ENCODE measurements around the gene FBXL19.

The FBXL19 gene

GRCh38 chr16:30896889-30897733, 26.3 kb upstream of the FBXL19 start:
- Histone ChIP-seq H3K27me3 (ENCODE audit: control insufficient read depth, insufficient read depth, low read length) (peaks cover 25% of the 10 kb centered on the region), H3K27ac (ENCODE audit: low read length) (peak overlapping the region; percentile 21), H3K9ac (ENCODE audit: low read length) (peak overlapping the region; percentile 56)

GRCh38 chr16:30899794-30900193, 23.6 kb upstream of the FBXL19 start:
- no peak overlapping the region for H3K9ac ChIP-seq (ENCODE audit: low read length)
- no peak overlapping the region for H3K27ac ChIP-seq (ENCODE audit: low read length)
- H3K4me1 ChIP-seq (ENCODE audit: control insufficient read depth, low read depth, low read length) = peaks cover 7% of the 10 kb centered on the region
- H3K27me3 ChIP-seq (ENCODE audit: control insufficient read depth, insufficient read depth, low read length) = peaks cover 18% of the 10 kb centered on the region
- no peaks in the 10 kb centered on the region for H3K9me3 ChIP-seq (ENCODE audit: control insufficient read depth, low read depth, low read length)
- H3K4me3 ChIP-seq (ENCODE audit: low read length) = no peak overlapping the region
- H3K36me3 ChIP-seq (ENCODE audit: control insufficient read depth, low read depth, low read length) = no peaks in the 10 kb centered on the region

More at GRCh38 chr16:30896889-30897733, 26.3 kb upstream of the FBXL19 start:
- H3K4me1 ChIP-seq (ENCODE audit: control insufficient read depth, low read depth, low read length) = peaks cover 11% of the 10 kb centered on the region
- no peaks in the 10 kb centered on the region for H3K36me3 ChIP-seq (ENCODE audit: control insufficient read depth, low read depth, low read length)
- H3K4me3 ChIP-seq (ENCODE audit: low read length) = peak overlapping the region; percentile 72
- H3K9me3 ChIP-seq (ENCODE audit: control insufficient read depth, low read depth, low read length) = no peaks in the 10 kb centered on the region

GRCh38 chr16:30900588-30900987, 22.8 kb upstream of the FBXL19 start:
- peaks cover 12% of the 10 kb centered on the region for H3K27me3 ChIP-seq (ENCODE audit: control insufficient read depth, insufficient read depth, low read length)
- peaks cover 7% of the 10 kb centered on the region for H3K4me1 ChIP-seq (ENCODE audit: control insufficient read depth, low read depth, low read length)
- no peak overlapping the region for H3K27ac ChIP-seq (ENCODE audit: low read length)
- H3K9ac ChIP-seq (ENCODE audit: low read length) = no peak overlapping the region
- no peaks in the 10 kb centered on the region for H3K9me3 ChIP-seq (ENCODE audit: control insufficient read depth, low read depth, low read length)
- H3K36me3 ChIP-seq (ENCODE audit: control insufficient read depth, low read depth, low read length) = no peaks in the 10 kb centered on the region
- no peak overlapping the region for H3K4me3 ChIP-seq (ENCODE audit: low read length)

DNA sequence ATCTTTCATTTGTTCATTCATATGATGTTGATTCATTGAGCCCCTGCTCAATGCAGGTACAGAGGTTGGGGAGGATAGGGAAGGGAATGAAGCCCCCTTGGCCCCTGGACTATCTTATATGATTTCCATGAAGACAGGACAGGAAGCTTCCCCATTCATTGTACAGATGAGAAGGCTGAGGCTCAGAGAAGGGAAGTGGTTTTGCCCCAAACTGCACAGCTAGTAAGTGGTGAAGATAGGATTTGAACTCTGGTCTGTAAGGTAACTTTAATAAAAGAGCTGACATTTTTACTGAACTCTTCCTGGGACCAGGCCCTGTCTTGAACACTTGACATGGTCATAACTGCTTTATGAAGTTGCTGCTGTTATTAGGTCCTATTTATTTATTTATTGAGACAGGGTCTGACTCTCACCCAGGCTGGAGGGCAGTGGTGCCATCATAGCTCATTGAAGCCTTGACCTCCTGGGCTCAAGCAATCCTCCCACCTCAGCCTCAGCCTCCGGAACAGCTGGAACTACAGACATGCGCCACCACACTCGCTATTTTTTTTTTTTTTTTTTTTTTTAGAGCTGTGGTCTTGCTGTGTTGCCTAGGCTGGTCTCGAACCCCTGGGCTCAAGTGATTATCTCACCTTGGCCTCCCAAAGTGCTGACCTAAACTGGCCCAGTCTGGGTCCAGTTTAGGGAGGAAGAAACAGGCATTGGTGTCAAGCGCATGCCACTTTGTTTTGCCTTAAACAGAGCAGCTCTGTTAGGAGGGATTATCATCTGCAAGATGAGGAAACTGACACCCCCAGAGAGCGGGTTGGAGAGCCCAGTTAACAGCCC, 22.0 kb upstream of the FBXL19 start:
- H3K4me3 ChIP-seq (ENCODE audit: low read length) = peak overlapping the region; percentile 42
- H3K4me1 ChIP-seq (ENCODE audit: control insufficient read depth, low read depth, low read length) = no peaks in the 10 kb centered on the region
- no peak overlapping the region for H3K27ac ChIP-seq (ENCODE audit: low read length)
- no peak overlapping the region for H3K9ac ChIP-seq (ENCODE audit: low read length)
- no peaks in the 10 kb centered on the region for H3K9me3 ChIP-seq (ENCODE audit: control insufficient read depth, low read depth, low read length)
- H3K36me3 ChIP-seq (ENCODE audit: control insufficient read depth, low read depth, low read length) = no peaks in the 10 kb centered on the region
- H3K27me3 ChIP-seq (ENCODE audit: control insufficient read depth, insufficient read depth, low read length) = peaks cover 12% of the 10 kb centered on the region

- peak overlapping the region; percentile 56 for H3K9ac ChIP-seq (ENCODE audit: low read length)
- peaks cover 12% of the 10 kb centered on the region for H3K27me3 ChIP-seq (ENCODE audit: control insufficient read depth, insufficient read depth, low read length)
- H3K4me1 ChIP-seq (ENCODE audit: control insufficient read depth, low read depth, low read length) = no peaks in the 10 kb centered on the region
- H3K36me3 ChIP-seq (ENCODE audit: control insufficient read depth, low read depth, low read length) = no peaks in the 10 kb centered on the region
- H3K4me3 ChIP-seq (ENCODE audit: low read length) = peak overlapping the region; percentile 50
- H3K27ac ChIP-seq (ENCODE audit: low read length) = no peak overlapping the region
- H3K9me3 ChIP-seq (ENCODE audit: control insufficient read depth, low read depth, low read length) = no peaks in the 10 kb centered on the region
Observed at GRCh38 chr16:30902029-30902972, 21.1 kb upstream of the FBXL19 start.

GRCh38 chr16:30903002-30903401, 20.4 kb upstream of the FBXL19 start:
- Histone ChIP-seq H3K27me3 (ENCODE audit: control insufficient read depth, insufficient read depth, low read length) (peaks cover 12% of the 10 kb centered on the region), H3K4me1 (ENCODE audit: control insufficient read depth, low read depth, low read length) (no peaks in the 10 kb centered on the region), H3K36me3 (ENCODE audit: control insufficient read depth, low read depth, low read length) (no peaks in the 10 kb centered on the region), H3K9ac (ENCODE audit: low read length) (no peak overlapping the region), H3K4me3 (ENCODE audit: low read length) (peak overlapping the region; percentile 50), H3K27ac (ENCODE audit: low read length) (no peak overlapping the region), H3K9me3 (ENCODE audit: control insufficient read depth, low read depth, low read length) (no peaks in the 10 kb centered on the region)

GRCh38 chr16:30903596-30903995, 19.8 kb upstream of the FBXL19 start:
- no peak overlapping the region for H3K9ac ChIP-seq (ENCODE audit: low read length)
- no peak overlapping the region for H3K4me3 ChIP-seq (ENCODE audit: low read length)
- no peaks in the 10 kb centered on the region for H3K36me3 ChIP-seq (ENCODE audit: control insufficient read depth, low read depth, low read length)
- H3K27ac ChIP-seq (ENCODE audit: low read length) = no peak overlapping the region
- peaks cover 12% of the 10 kb centered on the region for H3K27me3 ChIP-seq (ENCODE audit: control insufficient read depth, insufficient read depth, low read length)
- no peaks in the 10 kb centered on the region for H3K4me1 ChIP-seq (ENCODE audit: control insufficient read depth, low read depth, low read length)
- H3K9me3 ChIP-seq (ENCODE audit: control insufficient read depth, low read depth, low read length) = no peaks in the 10 kb centered on the region

- Histone ChIP-seq H3K27ac (ENCODE audit: low read length) (no peak overlapping the region), H3K4me1 (ENCODE audit: control insufficient read depth, low read depth, low read length) (no peaks in the 10 kb centered on the region), H3K27me3 (ENCODE audit: control insufficient read depth, insufficient read depth, low read length) (peaks cover 12% of the 10 kb centered on the region), H3K9ac (ENCODE audit: low read length) (no peak overlapping the region), H3K4me3 (ENCODE audit: low read length) (no peak overlapping the region), H3K9me3 (ENCODE audit: control insufficient read depth, low read depth, low read length) (no peaks in the 10 kb centered on the region), H3K36me3 (ENCODE audit: control insufficient read depth, low read depth, low read length) (no peaks in the 10 kb centered on the region)
Observed at GRCh38 chr16:30904114-30904780, 19.1 kb upstream of the FBXL19 start.

GRCh38 chr16:30907064-30907463, 16.3 kb upstream of the FBXL19 start:
- H3K4me3 ChIP-seq (ENCODE audit: low read length) = no peak overlapping the region
- no peaks in the 10 kb centered on the region for H3K36me3 ChIP-seq (ENCODE audit: control insufficient read depth, low read depth, low read length)
- no peaks in the 10 kb centered on the region for H3K27me3 ChIP-seq (ENCODE audit: control insufficient read depth, insufficient read depth, low read length)
- H3K4me1 ChIP-seq (ENCODE audit: control insufficient read depth, low read depth, low read length) = peaks cover 11% of the 10 kb centered on the region
- no peak overlapping the region for H3K27ac ChIP-seq (ENCODE audit: low read length)
- no peaks in the 10 kb centered on the region for H3K9me3 ChIP-seq (ENCODE audit: control insufficient read depth, low read depth, low read length)
- H3K9ac ChIP-seq (ENCODE audit: low read length) = no peak overlapping the region

GRCh38 chr16:30910427-30911029, 12.8 kb upstream of the FBXL19 start:
- Histone ChIP-seq H3K27me3 (ENCODE audit: control insufficient read depth, insufficient read depth, low read length) (no peaks in the 10 kb centered on the region), H3K27ac (ENCODE audit: low read length) (no peak overlapping the region), H3K4me3 (ENCODE audit: low read length) (peak overlapping the region; percentile 10), H3K4me1 (ENCODE audit: control insufficient read depth, low read depth, low read length) (peaks cover 11% of the 10 kb centered on the region), H3K9ac (ENCODE audit: low read length) (no peak overlapping the region), H3K36me3 (ENCODE audit: control insufficient read depth, low read depth, low read length) (no peaks in the 10 kb centered on the region), H3K9me3 (ENCODE audit: control insufficient read depth, low read depth, low read length) (no peaks in the 10 kb centered on the region)

Measured in iPS-18a (cell line).